Measurements from ENCODE around the gene SHOX.
"Not testable (repeated sequence)": the region's sequence is repeated elsewhere in the genome, so short reads cannot be mapped to it uniquely, and the experiment has no call there.

The SHOX gene

DNA sequence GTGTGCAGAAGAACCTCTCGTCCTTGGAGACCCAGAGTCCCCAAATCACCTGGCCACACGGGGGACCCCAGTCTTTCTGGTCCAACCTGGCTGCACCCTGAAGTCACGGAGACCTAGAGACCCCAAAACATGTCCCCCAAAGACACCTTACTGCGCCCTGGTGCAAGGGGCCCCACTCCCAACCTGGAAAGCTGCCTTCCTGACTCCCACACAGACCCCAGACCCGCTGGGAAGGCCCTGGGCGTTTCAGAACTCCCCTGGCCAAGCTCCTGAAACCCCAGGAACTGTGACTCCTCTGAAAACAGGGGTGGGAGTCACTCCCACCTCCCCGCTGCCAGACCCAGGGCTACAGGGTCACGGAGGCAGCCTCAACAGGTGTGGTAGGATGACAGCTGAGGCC lies 12.7 kb upstream of the SHOX start:
- Mint-ChIP-seq H3K9me3 (peaks cover 20% of the 10 kb centered on the region), H3K4me1 (peaks cover 11% of the 10 kb centered on the region), H3K27ac (no peak overlapping the region), H3K36me3 (peaks cover 5% of the 10 kb centered on the region), H3K4me3 (no peak overlapping the region)
- ATAC-seq (no peak), DNase-seq (ENCODE audit: low spot score in 2 of 2) (no peak)

DNA sequence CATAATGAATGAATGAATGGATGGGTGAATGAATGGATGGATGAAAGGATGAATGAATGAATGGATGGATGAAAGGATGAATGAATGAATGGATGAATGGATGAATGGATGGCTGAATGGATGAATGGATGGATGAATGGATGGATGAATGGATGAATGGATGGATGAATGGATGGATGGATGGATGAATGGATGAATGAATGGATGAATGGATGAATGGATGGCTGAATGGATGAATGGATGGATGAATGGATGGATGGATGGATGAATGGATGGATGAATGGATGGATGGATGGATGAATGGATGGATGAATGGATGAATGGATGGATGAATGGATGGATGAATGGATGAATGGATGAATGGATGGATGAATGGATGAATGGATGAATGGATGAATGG lies 12.3 kb upstream of the SHOX start:
- DNase-seq (ENCODE audit: low spot score in 2 of 2); H3K4me3 Mint-ChIP-seq; H3K36me3 Mint-ChIP-seq; H3K27ac Mint-ChIP-seq; ATAC-seq: not testable (repeated sequence)
- Mint-ChIP-seq H3K9me3 (peaks cover 19% of the 10 kb centered on the region), H3K4me1 (peaks cover 15% of the 10 kb centered on the region)

DNA sequence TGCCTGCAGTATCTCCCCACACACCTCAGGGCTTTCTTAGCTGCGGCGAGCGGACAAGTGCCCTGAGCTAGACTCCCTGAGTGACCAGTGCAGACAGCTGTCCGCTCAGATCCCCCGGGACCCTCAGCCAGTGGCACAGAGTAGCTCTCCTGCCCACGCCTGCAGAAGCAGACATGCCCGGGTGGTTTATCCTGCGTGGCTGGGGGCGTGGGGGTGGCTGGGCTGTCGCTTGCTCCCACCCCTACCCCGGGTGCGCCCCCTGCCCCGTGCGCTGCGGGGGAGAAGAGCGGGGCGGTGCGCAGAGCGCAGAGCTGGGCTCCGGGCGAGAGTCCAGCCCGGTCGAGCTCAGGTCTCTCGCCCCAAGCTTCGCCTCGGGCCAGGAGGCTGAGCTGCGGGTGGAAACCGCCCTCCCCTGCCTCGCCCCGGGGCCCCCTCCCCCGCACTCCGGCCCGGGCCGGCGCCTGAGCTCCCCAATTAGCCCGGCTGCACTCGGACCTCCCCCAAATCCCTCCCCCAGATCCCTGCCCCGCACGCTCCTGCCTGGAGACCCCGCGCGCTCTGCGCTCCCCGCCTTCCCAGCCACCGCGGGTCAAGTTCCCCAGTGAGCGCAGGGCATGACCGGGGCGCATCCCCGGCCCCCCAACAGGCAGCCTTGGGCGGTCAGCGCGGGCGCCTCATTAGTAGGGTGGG lies 11.7 kb upstream of the SHOX start:
- Mint-ChIP-seq H3K4me3 (no peak overlapping the region), H3K36me3 (peaks cover 5% of the 10 kb centered on the region), H3K27ac (no peak overlapping the region), H3K9me3 (peaks cover 19% of the 10 kb centered on the region), H3K4me1 (peaks cover 17% of the 10 kb centered on the region)
- DNase-seq (ENCODE audit: low spot score in 2 of 2) (peak in 1 of 2 donors; percentile 40), ATAC-seq (no peak)

DNA sequence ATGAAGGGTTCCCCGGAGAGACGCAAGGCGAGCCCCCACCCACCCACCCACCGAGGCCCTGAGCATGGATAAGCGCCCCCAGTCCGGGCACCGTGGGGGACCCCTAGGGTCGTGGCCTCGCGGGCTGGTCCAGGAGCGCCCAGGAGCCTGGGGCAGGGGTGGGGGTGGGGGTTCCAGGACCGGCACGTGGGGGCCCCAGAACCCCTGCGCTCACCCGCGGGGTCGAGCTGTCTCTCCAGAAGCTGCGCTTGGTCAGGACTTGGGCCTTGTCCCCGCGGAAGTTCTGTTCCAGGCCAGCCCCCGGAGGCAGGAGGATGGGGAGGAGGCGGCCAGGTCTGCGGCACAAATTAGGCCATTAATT lies 11.2 kb upstream of the SHOX start:
- peaks cover 19% of the 10 kb centered on the region for H3K9me3 Mint-ChIP-seq
- no peak for ATAC-seq
- H3K4me3 Mint-ChIP-seq, result no peak overlapping the region
- H3K36me3 Mint-ChIP-seq, result peaks cover 5% of the 10 kb centered on the region
- H3K27ac Mint-ChIP-seq, result no peak overlapping the region
- H3K4me1 Mint-ChIP-seq, result peaks cover 18% of the 10 kb centered on the region
- peak in 1 of 2 donors; percentile 33 for DNase-seq (ENCODE audit: low spot score in 2 of 2)

DNA sequence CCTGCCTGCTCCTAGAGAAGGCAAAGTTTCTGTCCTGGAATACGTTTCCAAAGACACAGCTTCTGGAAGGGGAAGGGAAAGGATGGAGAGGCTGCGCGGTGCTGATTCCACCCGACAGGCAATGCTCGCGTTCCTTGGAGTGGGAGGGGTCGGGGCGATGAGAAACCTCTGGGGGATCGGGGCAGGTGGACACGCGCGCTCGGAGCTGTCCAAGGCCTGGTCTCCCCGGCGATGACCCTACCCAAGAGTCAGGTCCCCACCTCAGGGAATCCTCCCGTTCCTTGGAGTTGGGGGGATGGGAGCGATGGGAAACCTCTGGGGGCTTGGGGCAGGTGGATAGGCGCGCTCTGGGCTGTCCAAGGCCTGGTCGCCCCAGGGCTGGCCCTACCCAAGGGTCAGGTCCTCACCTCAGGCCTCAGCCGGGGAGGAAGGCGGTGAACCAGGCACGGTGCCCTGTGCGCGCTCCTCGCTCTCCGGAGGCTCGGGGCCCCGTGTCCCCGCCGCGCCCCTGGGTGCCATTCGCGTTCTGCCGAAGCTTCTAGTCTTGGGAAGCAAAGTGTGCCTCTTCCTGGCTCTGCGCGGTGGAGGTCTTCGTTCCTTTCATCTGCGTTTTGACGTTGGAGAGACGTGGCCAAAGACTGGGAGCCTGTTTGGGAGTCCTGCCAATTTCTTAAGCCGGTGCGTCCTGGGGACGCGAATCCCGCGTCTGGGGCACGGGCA lies 10.6 kb upstream of the SHOX start:
- Mint-ChIP-seq H3K9me3 (peaks cover 19% of the 10 kb centered on the region), H3K36me3 (peaks cover 5% of the 10 kb centered on the region), H3K27ac (no peak overlapping the region), H3K4me1 (peaks cover 23% of the 10 kb centered on the region), H3K4me3 (no peak overlapping the region)
- DNase-seq (ENCODE audit: low spot score in 2 of 2) (peak in 1 of 2 donors; percentile 47), ATAC-seq (no peak)

DNA sequence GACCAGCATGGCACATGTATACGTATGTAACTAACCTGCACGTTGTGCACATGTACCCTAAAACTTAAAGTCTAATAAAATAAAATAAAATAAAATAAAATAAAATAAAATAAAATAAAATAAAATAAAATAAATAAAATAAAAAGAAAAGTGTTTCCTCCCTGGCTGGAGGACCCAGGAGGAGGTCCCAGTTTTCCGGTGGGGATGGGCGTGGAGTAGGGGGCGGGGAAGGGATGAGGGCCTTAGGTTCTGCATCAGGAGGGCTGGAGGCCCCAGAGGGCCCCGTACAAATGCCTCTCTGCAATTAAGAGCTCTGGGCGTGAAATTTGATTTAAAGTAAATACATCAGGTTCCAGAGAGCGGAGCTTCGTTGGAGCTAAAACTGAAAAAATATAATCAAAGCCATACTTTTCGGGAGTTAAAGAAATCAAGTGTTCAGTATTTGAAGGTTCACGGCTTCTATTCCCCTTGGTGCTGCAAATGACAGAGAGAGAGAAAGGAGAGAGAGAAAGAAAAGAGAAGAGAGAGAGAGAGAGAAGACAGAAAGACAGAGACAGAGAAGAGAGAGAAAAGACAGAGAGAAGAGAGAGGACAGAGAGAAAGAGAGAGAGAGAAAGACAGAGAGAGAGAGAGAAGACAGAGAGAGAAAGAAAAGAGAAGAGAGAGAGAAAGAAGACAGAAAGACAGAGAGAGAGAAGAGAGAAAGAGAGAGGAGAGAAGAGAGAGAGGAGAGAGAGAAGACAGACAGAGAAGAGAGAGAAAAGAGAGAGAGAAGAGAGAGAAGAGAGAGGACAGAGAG lies 8.7 kb upstream of the SHOX start:
- Mint-ChIP-seq H3K36me3 (peaks cover 5% of the 10 kb centered on the region), H3K9me3 (peaks cover 32% of the 10 kb centered on the region), H3K27ac (no peak overlapping the region), H3K4me1 (peaks cover 31% of the 10 kb centered on the region), H3K4me3 (no peak overlapping the region)
- DNase-seq (ENCODE audit: low spot score in 2 of 2), result no peak
- no peak for ATAC-seq

DNA sequence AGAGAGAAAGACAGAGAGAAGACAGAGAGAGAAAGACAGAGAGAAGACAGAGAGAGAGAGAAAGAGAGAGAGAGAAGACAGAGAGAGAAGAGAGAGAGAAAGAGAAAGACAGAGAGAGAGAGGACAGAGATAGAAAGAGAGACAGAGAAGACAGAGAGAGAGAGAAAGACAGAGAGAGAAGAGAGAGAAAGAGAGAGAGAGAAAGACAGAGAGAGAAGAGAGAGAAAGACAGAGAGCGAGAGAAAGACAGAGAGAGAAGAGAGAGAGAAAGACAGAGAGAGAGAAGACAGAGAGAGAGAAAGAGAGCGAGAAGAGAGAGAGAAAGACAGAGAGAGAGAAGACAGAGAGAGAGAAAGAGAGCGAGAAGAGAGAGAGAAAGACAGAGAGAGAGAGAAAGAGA lies 7.8 kb upstream of the SHOX start:
- not testable (repeated sequence) for H3K4me3 Mint-ChIP-seq

DNA sequence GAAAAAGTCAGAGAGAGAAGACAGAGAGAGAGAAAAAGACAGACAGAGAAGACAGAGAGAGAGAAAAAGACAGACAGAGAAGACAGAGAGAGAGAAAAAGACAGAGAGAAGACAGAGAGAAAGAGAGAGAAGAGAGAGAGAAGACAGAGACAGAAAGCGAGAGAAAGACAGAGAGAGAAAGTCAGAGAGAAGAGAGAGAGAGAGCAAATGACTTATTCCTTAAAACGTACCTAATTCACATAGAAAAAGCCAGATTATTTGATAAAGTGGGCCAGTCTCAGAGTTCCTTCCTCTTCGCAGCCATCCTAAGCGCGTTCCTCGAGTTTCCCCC lies 7.4 kb upstream of the SHOX start:
- Mint-ChIP-seq H3K36me3 (peaks cover 5% of the 10 kb centered on the region), H3K27ac (no peak overlapping the region), H3K4me1 (peaks cover 42% of the 10 kb centered on the region), H3K9me3 (peaks cover 36% of the 10 kb centered on the region), H3K4me3 (no peak overlapping the region)
- ATAC-seq (no peak), DNase-seq (ENCODE audit: low spot score in 2 of 2) (no peak)

More for the DNA sequence above, 7.8 kb upstream of the SHOX start:
- DNase-seq (ENCODE audit: low spot score in 2 of 2); H3K27ac Mint-ChIP-seq; H3K36me3 Mint-ChIP-seq; ATAC-seq: not testable (repeated sequence)
- peaks cover 36% of the 10 kb centered on the region for H3K9me3 Mint-ChIP-seq
- H3K4me1 Mint-ChIP-seq, result peaks cover 38% of the 10 kb centered on the region

DNA sequence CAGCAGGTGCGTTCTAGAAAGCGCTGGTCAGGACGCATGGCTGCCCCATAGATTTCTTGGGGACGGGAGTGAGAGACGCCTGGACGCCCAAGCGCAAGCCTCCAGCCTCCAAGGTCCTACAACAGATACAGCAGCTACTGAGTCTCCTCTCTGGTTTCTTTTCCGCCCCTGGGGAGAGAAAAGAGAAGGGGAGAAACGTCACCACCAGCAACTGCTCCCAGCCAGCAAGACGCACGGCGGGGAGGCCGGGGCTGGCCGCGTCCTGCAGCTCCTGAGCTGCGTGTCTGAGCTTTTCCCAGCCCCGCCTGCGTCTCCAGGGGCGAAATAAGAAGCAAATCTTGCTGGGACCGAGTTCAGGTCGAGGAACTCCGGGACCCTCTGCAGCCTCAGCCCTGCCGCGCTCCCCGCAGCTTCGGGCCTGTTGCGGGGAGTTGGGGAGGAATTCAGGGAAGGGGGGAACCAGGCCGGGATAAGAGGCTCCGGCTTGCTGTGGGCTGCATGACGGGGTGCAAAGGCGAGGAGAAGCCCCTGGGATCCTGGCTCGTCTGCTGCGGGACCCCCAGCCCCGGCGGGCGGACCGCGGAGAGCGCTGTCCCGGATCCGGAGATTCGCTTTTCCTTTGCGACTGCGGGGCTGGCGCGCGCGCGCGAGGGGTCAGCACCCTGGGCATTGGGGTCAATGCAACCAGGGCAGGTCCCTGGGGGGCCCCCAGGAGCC lies 6.8 kb upstream of the SHOX start:
- peaks cover 5% of the 10 kb centered on the region for H3K36me3 Mint-ChIP-seq
- ATAC-seq, result no peak
- H3K4me1 Mint-ChIP-seq, result peaks cover 44% of the 10 kb centered on the region
- H3K27ac Mint-ChIP-seq, result no peak overlapping the region
- peak in 1 of 2 donors; percentile 50 for DNase-seq (ENCODE audit: low spot score in 2 of 2)
- no peak overlapping the region for H3K4me3 Mint-ChIP-seq
- H3K9me3 Mint-ChIP-seq, result peaks cover 35% of the 10 kb centered on the region

DNA sequence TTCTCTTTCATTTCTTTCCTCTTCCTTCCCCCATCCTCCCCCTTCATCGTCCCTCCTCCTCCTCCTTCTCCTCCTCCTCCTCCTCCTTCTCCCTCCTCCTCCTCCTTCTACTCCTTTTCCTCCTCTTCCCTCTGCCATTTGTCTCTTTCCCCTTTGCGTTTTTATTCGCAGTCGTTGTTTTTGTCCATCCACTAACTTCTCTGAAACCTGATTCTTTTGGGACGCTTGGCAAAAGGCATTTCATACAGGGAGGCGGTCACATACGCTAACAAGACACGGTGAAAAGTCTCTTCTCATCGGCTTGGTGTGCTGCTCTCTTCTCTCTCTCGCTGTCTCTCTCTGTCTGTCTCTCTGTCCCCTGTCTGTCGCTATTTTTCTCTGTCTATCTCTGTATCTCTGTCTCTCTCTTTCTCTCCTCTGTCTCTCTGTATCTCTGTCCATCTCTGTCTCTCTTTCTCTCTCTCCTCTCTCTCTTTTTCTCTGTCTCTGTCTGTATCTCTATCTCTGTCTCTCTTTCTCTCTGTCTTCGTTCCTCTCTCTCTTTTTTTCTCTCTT lies 5.4 kb upstream of the SHOX start:
- Mint-ChIP-seq H3K9me3 (peaks cover 39% of the 10 kb centered on the region), H3K4me1 (peaks cover 44% of the 10 kb centered on the region), H3K36me3 (peaks cover 3% of the 10 kb centered on the region), H3K27ac (no peak overlapping the region), H3K4me3 (no peak overlapping the region)
- peak in 1 of 2 donors; percentile 23 for DNase-seq (ENCODE audit: low spot score in 2 of 2)
- ATAC-seq, result no peak

DNA sequence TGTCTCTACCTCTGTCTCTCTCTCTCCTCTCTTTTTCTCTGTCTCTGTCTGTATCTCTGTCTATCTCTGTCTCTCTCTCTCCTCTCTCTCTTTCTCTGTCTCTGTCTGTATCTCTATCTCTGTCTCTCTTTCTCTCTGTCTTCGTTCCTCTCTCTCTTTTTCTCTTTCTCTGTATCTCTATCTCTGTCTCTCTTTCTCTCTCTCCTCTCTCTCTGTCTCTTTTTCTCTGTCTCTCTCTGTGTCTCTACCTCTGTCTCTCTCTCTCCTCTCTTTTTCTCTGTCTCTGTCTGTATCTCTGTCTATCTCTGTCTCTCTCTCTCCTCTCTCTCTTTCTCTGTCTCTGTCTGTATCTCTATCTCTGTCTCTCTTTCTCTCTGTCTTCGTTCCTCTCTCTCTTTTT lies 4.5 kb upstream of the SHOX start:
- DNase-seq (ENCODE audit: low spot score in 2 of 2); ATAC-seq; H3K4me3 Mint-ChIP-seq; H3K36me3 Mint-ChIP-seq; H3K27ac Mint-ChIP-seq: not testable (repeated sequence)
- H3K9me3 Mint-ChIP-seq, result peaks cover 36% of the 10 kb centered on the region
- H3K4me1 Mint-ChIP-seq, result peaks cover 44% of the 10 kb centered on the region

DNA sequence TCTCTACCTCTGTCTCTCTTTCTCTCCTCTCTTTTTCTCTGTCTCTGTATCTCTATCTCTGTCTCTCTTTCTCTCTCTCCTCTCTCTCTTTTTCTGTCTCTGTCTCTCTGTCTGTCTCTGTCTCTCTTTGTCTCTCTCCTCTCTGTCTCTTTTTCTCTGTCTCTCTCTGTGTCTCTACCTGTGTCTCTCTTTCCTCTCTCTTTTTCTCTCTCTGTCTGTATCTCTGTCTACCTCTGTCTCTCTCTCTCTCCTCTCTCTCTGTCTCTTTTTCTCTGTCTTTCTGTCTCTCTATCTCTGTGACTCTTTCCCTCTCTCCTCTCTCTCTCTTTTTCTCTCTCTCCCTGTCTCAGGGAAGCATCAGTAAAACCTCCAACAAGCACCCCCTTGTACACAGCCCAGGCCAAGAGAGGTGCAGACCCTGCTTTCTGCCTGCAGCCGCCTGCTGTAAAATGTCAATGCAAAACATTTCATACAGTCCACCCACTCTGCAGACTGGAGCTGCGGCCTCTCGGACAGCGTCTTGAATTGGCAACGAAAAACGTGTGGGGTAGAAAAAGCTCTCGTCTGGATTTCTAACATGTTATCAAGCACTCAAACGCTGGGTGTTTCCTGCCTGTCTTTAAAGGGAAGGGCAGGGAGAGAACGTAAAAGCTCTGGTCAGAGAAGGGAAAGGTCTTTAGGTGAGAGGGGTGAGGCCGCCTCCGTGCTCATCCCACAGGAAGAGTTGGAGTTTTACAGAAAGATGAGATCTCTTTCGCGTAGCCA lies 3.7 kb upstream of the SHOX start:
- peak in 1 of 2 donors; percentile 49 for DNase-seq (ENCODE audit: low spot score in 2 of 2)
- H3K27ac Mint-ChIP-seq, result peak overlapping the region; percentile 36
- H3K36me3 Mint-ChIP-seq, result no peaks in the 10 kb centered on the region
- peaks cover 42% of the 10 kb centered on the region for H3K4me1 Mint-ChIP-seq
- no peak for ATAC-seq
- peaks cover 36% of the 10 kb centered on the region for H3K9me3 Mint-ChIP-seq
- H3K4me3 Mint-ChIP-seq, result no peak overlapping the region

DNA sequence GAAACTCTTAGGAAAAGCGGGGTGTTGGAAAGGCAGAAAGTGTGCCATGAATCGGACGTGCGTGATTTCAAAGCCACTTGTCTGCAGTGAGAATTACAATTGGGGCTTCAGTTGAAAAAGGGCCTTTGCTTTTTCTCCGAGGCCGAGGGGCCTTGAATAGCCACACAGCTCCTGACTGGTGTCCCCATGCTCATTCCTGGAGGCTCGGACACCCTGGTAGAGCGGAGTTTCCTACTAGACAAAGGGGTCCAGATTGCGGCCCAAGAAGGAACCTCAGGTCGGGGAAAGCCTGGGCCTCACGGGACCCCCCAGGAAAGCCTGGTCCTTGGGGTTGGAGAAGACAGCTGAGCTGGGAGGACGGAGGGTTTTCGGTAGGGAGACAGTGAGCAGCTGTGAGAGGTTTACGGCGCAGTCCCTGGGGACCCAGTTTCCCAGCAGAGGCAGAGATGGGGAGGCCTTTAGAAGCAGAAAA lies 3.0 kb upstream of the SHOX start:
- DNase-seq (ENCODE audit: low spot score in 2 of 2) (peak in 1 of 2 donors; percentile 51), ATAC-seq (no peak)
- Mint-ChIP-seq H3K9me3 (peaks cover 30% of the 10 kb centered on the region), H3K36me3 (no peaks in the 10 kb centered on the region), H3K4me3 (no peak overlapping the region), H3K27ac (peak overlapping the region; percentile 36), H3K4me1 (peaks cover 36% of the 10 kb centered on the region)

DNA sequence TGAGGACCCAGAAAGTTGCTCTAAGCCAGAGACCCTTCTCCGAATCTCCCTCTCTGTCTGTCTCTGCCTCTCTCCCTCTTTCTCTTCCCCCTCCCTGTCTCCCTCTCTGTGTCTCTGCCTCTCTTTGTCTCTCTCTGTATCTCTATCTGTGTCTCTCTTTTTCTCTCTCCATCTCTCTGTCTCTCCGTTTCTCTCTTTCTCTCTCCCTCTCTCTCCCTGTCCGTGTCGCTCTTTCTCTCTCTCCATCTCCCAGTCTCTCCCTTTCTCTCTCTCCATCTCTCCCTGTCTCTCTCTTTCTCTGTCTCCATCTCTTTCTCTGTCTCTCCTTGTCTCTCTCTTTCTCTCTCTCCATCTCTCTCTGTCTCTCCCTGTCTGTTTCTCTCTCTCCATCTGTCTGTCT lies 2.6 kb upstream of the SHOX start:
- Mint-ChIP-seq H3K4me3 (no peak overlapping the region), H3K4me1 (peaks cover 32% of the 10 kb centered on the region), H3K9me3 (peaks cover 27% of the 10 kb centered on the region), H3K27ac (no peak overlapping the region), H3K36me3 (no peaks in the 10 kb centered on the region)
- ATAC-seq, result no peak
- no peak for DNase-seq (ENCODE audit: low spot score in 2 of 2)

All from stimulated activated effector memory CD8-positive, alpha-beta T cell treated with anti-CD3 and anti-CD28 coated beads, Interleukin-12 subunit alpha, Interleukin-12 subunit beta, amount 100 ng/mL, for 72 hours (primary cell).